ENCODE data around the gene KIF6.

Gene KIF6

DNA sequence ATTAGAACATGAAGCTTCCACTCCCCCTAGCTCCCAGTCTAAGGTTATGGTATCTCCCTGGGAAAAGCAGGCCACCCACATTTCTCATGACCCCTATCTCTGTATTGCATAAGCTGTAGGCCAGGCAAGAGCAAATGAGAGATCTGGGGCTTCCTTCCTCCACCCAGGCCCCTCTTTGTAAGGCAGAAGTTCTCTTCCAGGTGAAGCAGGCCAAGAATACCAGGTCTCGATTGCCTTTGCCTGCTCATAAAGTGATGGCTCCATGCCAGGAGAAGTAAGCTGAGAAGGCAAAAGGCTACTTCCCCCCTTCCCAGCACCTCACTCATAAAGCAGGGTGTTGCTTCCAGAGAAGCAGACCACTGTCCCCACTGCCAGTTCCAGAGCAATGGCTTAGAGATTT is 258.6 kb downstream of the KIF6 start:
- H3K9me2 ChIP-seq (ENCODE audit: low read depth, low read length), result no peaks in the 10 kb centered on the region
- H3K4me1 ChIP-seq (ENCODE audit: insufficient read depth, low read length, severe bottlenecking), result no peaks in the 10 kb centered on the region
- no peaks in the 10 kb centered on the region for H3K27me3 ChIP-seq (ENCODE audit: insufficient read depth, low read length)
- H3K36me3 ChIP-seq (ENCODE audit: insufficient read depth, low read length), result no peaks in the 10 kb centered on the region
- no peak overlapping the region for H3K9ac ChIP-seq (ENCODE audit: low read length)
- no peaks in the 10 kb centered on the region for H3K9me3 ChIP-seq (ENCODE audit: low read length)
- no peak overlapping the region for H2AFZ ChIP-seq (ENCODE audit: low read length)
- no peak overlapping the region for H3K4me3 ChIP-seq (ENCODE audit: low read depth, low read length, poor library complexity, severe bottlenecking)
- no peaks in the 10 kb centered on the region for H3F3A ChIP-seq (ENCODE audit: insufficient read depth, low read length)
- H3K79me2 ChIP-seq (ENCODE audit: insufficient read depth, low read length), result no peaks in the 10 kb centered on the region
- no peaks in the 10 kb centered on the region for H4K20me1 ChIP-seq (ENCODE audit: insufficient read depth, low read length)
- TF ChIP-seq EZH2 (IDR thresholded peaks at IDR 0.05; ENCODE audit: borderline replicate concordance, low read length) (no peak), CTCF (IDR thresholded peaks at IDR 0.05; ENCODE audit: low read length) (no peak)
- no peak overlapping the region for H3K4me2 ChIP-seq (ENCODE audit: low read length)
- no peak overlapping the region for H3K27ac ChIP-seq (ENCODE audit: low read depth, low read length, poor library complexity, severe bottlenecking)

GRCh38 chr6:39465539-39465938 is 259.7 kb downstream of the KIF6 start:
- Histone ChIP-seq H4K20me1 (ENCODE audit: insufficient read depth, low read length) (no peaks in the 10 kb centered on the region), H3K4me1 (ENCODE audit: insufficient read depth, low read length, severe bottlenecking) (no peaks in the 10 kb centered on the region)
- TF ChIP-seq CTCF (IDR thresholded peaks at IDR 0.05; ENCODE audit: low read length) (no peak), EZH2 (IDR thresholded peaks at IDR 0.05; ENCODE audit: borderline replicate concordance, low read length) (no peak)

DNA sequence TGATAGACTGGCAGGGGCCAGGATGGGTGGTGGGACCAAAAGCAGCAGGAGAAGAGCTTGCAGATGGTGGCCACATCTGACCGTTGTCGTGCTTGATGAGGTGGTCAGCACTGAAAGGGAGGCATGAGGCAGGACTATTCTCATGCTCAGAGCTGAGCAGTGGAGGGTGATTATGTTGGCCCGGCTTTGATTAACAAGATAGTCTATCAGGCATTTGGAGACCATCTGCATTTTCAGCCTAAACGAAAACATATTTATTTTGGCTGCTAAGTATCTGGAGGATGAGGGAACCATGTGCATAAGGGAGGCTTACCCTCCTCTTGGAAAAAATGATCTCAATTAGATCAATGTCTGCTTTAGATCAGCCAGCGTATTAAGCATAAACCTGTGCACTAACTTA is 261.1 kb downstream of the KIF6 start:
- H3K9me2 ChIP-seq (ENCODE audit: low read depth, low read length), result no peaks in the 10 kb centered on the region
- H2AFZ ChIP-seq (ENCODE audit: low read length), result no peak overlapping the region
- no peaks in the 10 kb centered on the region for H4K20me1 ChIP-seq (ENCODE audit: insufficient read depth, low read length)
- H3K36me3 ChIP-seq (ENCODE audit: insufficient read depth, low read length), result no peaks in the 10 kb centered on the region
- no peak overlapping the region for H3K9ac ChIP-seq (ENCODE audit: low read length)
- TF ChIP-seq CTCF (IDR thresholded peaks at IDR 0.05; ENCODE audit: low read length), result no peak
- TF ChIP-seq EZH2 (IDR thresholded peaks at IDR 0.05; ENCODE audit: borderline replicate concordance, low read length), result no peak
- no peak overlapping the region for H3K4me2 ChIP-seq (ENCODE audit: low read length)
- no peaks in the 10 kb centered on the region for H3K4me1 ChIP-seq (ENCODE audit: insufficient read depth, low read length, severe bottlenecking)
- H3K27ac ChIP-seq (ENCODE audit: low read depth, low read length, poor library complexity, severe bottlenecking), result no peak overlapping the region
- H3K4me3 ChIP-seq (ENCODE audit: low read depth, low read length, poor library complexity, severe bottlenecking), result no peak overlapping the region
- H3K79me2 ChIP-seq (ENCODE audit: insufficient read depth, low read length), result no peaks in the 10 kb centered on the region
- no peaks in the 10 kb centered on the region for H3K9me3 ChIP-seq (ENCODE audit: low read length)
- no peaks in the 10 kb centered on the region for H3F3A ChIP-seq (ENCODE audit: insufficient read depth, low read length)
- no peaks in the 10 kb centered on the region for H3K27me3 ChIP-seq (ENCODE audit: insufficient read depth, low read length)

More at GRCh38 chr6:39465539-39465938, 259.7 kb downstream of the KIF6 start:
- H2AFZ ChIP-seq (ENCODE audit: low read length), result no peak overlapping the region
- H3F3A ChIP-seq (ENCODE audit: insufficient read depth, low read length), result no peaks in the 10 kb centered on the region
- H3K4me3 ChIP-seq (ENCODE audit: low read depth, low read length, poor library complexity, severe bottlenecking), result no peak overlapping the region
- no peaks in the 10 kb centered on the region for H3K27me3 ChIP-seq (ENCODE audit: insufficient read depth, low read length)
- H3K27ac ChIP-seq (ENCODE audit: low read depth, low read length, poor library complexity, severe bottlenecking), result no peak overlapping the region
- no peaks in the 10 kb centered on the region for H3K9me3 ChIP-seq (ENCODE audit: low read length)
- no peaks in the 10 kb centered on the region for H3K79me2 ChIP-seq (ENCODE audit: insufficient read depth, low read length)
- no peaks in the 10 kb centered on the region for H3K36me3 ChIP-seq (ENCODE audit: insufficient read depth, low read length)
- no peak overlapping the region for H3K9ac ChIP-seq (ENCODE audit: low read length)
- no peak overlapping the region for H3K4me2 ChIP-seq (ENCODE audit: low read length)
- no peaks in the 10 kb centered on the region for H3K9me2 ChIP-seq (ENCODE audit: low read depth, low read length)

All from OCI-LY1 (cell line).